Measurements from ENCODE around the gene AARS2. TPM values are rescaled to one million over a fixed set of nuclear protein-coding genes. Genes with fewer than 3 reads are reported as not detected.
A peak's percentile ranks its signal among the peaks of the same experiment; 100 is the strongest.

AARS2 gene
- total RNA-seq, 4 donors from 2014 or later = 13.9 to 17.7 (median 16.4) TPM

GRCh38 chr6:44276667-44277640, 36.2 kb downstream of the AARS2 start:
- H3K9me3 ChIP-seq = no peaks in the 10 kb centered on the region
- 80% methylated on average over 22 of the region's 23 CpGs for WGBS
- no peaks in the 10 kb centered on the region for H3K36me3 ChIP-seq
- no peak for DNase-seq (ENCODE audit: low spot score in 2 of 2)
- peaks cover 11% of the 10 kb centered on the region for H3K4me1 ChIP-seq
- H3K27ac ChIP-seq = no peak overlapping the region
- no peak for TF ChIP-seq EP300 (IDR thresholded peaks at IDR 0.05)
- no peak overlapping the region for H3K4me3 ChIP-seq
- peaks cover 56% of the 10 kb centered on the region for H3K27me3 ChIP-seq

DNA sequence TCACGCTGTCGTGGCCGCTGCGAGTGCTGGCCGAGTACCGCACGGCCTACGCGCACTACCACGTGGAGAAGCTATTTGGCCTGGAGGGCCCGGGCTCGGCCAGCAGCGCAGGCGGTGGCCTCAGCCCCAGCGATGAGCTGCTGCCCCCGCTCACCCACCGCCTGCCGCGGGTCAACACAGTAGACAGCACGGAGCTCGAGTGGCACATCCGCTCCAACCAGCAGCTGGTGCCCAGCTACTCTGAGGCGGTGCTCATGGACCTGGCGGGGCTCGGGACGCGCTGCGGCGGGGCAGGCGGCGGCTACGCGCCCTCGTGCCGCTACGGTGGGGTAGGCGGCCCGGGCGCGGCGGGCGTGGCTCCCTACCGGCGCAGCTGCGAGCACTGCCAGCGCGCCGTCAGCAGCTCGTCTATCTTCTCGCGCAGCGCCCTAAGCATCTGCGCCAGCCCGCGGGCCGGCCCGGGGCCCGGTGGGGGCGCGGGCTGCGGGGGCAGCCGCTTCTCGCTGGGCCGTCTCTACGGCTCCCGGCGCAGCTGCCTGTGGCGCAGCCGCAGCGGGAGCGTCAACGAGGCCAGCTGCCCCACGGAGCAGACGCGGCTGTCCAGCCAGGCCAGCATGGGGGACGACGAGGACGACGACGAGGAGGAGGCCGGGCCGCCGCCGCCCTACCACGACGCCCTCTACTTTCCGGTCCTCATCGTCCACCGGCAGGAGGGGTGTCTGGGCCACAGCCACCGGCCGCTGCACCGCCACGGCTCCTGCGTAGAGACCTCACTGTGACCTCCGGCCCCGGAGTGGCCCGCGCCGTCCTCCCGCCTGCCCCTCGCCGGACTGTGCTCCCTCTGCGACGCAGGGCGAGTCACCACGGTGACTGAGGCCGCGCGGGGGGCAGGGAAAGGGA, 37.1 kb downstream of the AARS2 start:
- no peaks in the 10 kb centered on the region for H3K9me3 ChIP-seq
- peak overlapping the region; percentile 41 for H3K4me3 ChIP-seq
- DNase-seq (ENCODE audit: low spot score in 2 of 2) = no peak
- peaks cover 12% of the 10 kb centered on the region for H3K4me1 ChIP-seq
- no peak overlapping the region for H3K27ac ChIP-seq
- H3K27me3 ChIP-seq = peaks cover 66% of the 10 kb centered on the region
- H3K36me3 ChIP-seq = no peaks in the 10 kb centered on the region
- WGBS = 21% methylated on average over 29 of the region's 109 CpGs
- TF ChIP-seq EP300 (IDR thresholded peaks at IDR 0.05) (no peak), POLR2A (IDR thresholded peaks at IDR 0.05) (no peak), POLR2AphosphoS5 (IDR thresholded peaks at IDR 0.05) (no peak), CTCF (IDR thresholded peaks at IDR 0.05) (no peak)

- no peak for TF ChIP-seq POLR2AphosphoS5 (IDR thresholded peaks at IDR 0.05)
- no peak for TF ChIP-seq CTCF (IDR thresholded peaks at IDR 0.05)
- TF ChIP-seq EP300 (IDR thresholded peaks at IDR 0.05) = no peak
- TF ChIP-seq POLR2A (IDR thresholded peaks at IDR 0.05) = no peak
- Histone ChIP-seq H3K4me1 (peaks cover 18% of the 10 kb centered on the region), H3K9me3 (no peaks in the 10 kb centered on the region), H3K27ac (no peak overlapping the region), H3K4me3 (peak overlapping the region; percentile 41), H3K27me3 (peaks cover 73% of the 10 kb centered on the region), H3K36me3 (no peaks in the 10 kb centered on the region)
- DNase-seq (ENCODE audit: low spot score in 2 of 2) = no peak
- 91% methylated on average over 55 of the region's 59 CpGs for WGBS
Observed at GRCh38 chr6:44275271-44275748, 37.8 kb downstream of the AARS2 start.

DNA sequence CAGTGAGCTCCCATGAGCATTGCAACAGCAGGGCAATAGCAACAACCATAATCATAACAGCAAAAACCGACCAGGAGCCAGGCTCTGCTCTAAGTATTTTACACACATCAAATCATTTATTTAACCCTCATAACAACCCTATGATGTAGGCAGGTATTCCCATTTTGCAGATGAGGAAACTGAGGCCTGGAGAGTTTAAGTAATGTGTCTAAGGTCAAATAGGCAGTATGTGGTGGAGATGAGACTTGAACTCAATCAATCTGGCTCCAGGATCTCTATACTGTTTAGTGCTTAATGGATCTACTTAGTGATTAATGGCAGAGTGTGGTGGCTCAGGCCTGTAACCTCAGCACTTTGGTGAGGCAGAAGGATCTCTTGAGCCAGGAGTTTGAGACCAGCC, 39.5 kb downstream of the AARS2 start:
- no peak for DNase-seq (ENCODE audit: low spot score in 2 of 2)
- H3K27me3 ChIP-seq = peaks cover 78% of the 10 kb centered on the region
- no peak for TF ChIP-seq POLR2A (IDR thresholded peaks at IDR 0.05)
- no peak for TF ChIP-seq POLR2AphosphoS5 (IDR thresholded peaks at IDR 0.05)
- no peak for TF ChIP-seq EP300 (IDR thresholded peaks at IDR 0.05)
- TF ChIP-seq CTCF (IDR thresholded peaks at IDR 0.05) = no peak
- H3K27ac ChIP-seq = no peak overlapping the region
- H3K4me3 ChIP-seq = no peak overlapping the region
- H3K9me3 ChIP-seq = no peaks in the 10 kb centered on the region
- WGBS = 87% methylated on average over 1 of the region's 1 CpG
- H3K4me1 ChIP-seq = peaks cover 22% of the 10 kb centered on the region
- no peaks in the 10 kb centered on the region for H3K36me3 ChIP-seq

DNA sequence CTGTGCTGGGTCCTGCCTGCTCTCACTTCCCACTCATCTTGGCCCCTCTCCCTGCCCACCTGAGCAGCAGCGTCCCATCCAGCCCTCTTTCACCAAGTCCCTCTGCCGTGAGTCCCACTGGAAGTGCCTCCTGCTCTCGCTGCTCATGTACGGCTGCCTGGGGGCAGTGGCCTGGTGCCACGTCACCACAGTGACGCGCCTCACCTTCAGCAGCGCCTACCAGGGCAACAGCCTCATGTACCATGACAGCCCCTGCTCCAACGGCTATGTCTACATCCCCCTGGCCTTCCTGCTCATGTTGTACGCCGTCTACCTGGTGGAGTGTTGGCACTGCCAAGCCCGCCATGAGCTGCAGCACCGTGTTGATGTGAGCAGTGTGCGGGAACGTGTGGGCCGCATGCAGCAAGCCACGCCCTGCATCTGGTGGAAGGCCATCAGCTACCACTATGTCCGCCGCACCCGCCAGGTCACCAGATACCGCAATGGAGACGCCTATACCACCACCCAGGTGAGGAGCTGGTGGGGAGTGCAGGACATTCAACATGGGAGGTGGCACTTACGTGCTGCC, 40.1 kb downstream of the AARS2 start:
- Histone ChIP-seq H3K36me3 (no peaks in the 10 kb centered on the region), H3K4me3 (no peak overlapping the region), H3K27me3 (peaks cover 74% of the 10 kb centered on the region), H3K4me1 (peaks cover 22% of the 10 kb centered on the region), H3K27ac (no peak overlapping the region), H3K9me3 (no peaks in the 10 kb centered on the region)
- no peak for DNase-seq (ENCODE audit: low spot score in 2 of 2)
- 78% methylated on average over 18 of the region's 23 CpGs for WGBS
- no peak for TF ChIP-seq POLR2A (IDR thresholded peaks at IDR 0.05)
- TF ChIP-seq POLR2AphosphoS5 (IDR thresholded peaks at IDR 0.05) = no peak
- no peak for TF ChIP-seq EP300 (IDR thresholded peaks at IDR 0.05)
- TF ChIP-seq CTCF (IDR thresholded peaks at IDR 0.05) = no peak
